ENCODE measurements around the gene RGS7. TPM values are rescaled to one million over a fixed set of nuclear protein-coding genes. Genes with fewer than 3 reads are reported as not detected.

Gene RGS7
- total and polyA plus RNA-seq, 2 of the 8 experiments (the other 6 are each of a cell fraction or from before 2014, with no cell fraction given): 1.6 to 3.0 TPM

DNA sequence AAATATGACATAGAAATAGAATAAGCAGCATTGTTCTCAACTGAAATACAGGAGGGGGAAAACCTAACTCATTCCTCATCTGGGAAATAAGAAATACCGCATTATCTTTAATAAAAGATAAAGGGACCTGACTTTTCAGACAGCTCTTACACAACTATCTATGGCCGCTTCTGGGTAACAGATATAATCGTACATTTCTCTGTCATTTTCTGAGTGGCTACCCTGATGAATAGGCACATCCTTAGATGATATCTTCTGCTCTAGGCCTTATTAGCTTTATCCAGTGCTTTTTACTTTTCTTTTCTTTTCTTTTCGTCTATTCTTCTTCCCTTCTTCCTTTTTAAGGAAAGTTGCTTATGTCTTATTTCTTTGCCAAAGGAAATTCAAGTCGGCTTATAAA, 388.1 kb downstream of the RGS7 start:
- no peaks in the 10 kb centered on the region for H3K23me2 ChIP-seq (ENCODE audit: low read depth, low read length)
- H3K23ac ChIP-seq (ENCODE audit: insufficient read length): no peak overlapping the region
- H3K79me2 ChIP-seq (ENCODE audit: control insufficient read depth in 1 of 2, insufficient read depth in 2 of 2, low read length in 2 of 2): no peaks in the 10 kb centered on the region
- H3K14ac ChIP-seq (ENCODE audit: insufficient read length): no peak overlapping the region
- no peak overlapping the region for H3K4me3 ChIP-seq (ENCODE audit: extremely low read depth in 1 of 4, insufficient read depth in 2 of 4, low read depth in 3 of 4, low read length in 4 of 4)
- H4K8ac ChIP-seq (ENCODE audit: extremely low read depth, insufficient read depth, low read length): no peak overlapping the region
- H2AFZ ChIP-seq (ENCODE audit: low read length): no peak overlapping the region
- no peak overlapping the region for H2BK20ac ChIP-seq (ENCODE audit: low read length)
- no peak overlapping the region for H4K5ac ChIP-seq (ENCODE audit: insufficient read length, low read depth, low read length)
- 96% methylated on average over 5 of the region's 5 CpGs; no CpG with 5 or more reads in 1 of the 2 experiments for WGBS, 2 experiments (ENCODE audit: extremely low coverage in 1 of 2, insufficient coverage in 1 of 2, insufficient read length in 1 of 2, insufficient replicate concordance in 2 of 2, low coverage in 1 of 2, low lambda C conversion rate in 2 of 2, missing lambda C conversion rate in 1 of 2)
- H2BK120ac ChIP-seq (replicated peaks; ENCODE audit: low read depth, low read length): no peak overlapping the region
- H3K27ac ChIP-seq (ENCODE audit: low read depth, low read length): no peak overlapping the region
- no peak overlapping the region for H2BK15ac ChIP-seq (ENCODE audit: low read length)
- H2BK12ac ChIP-seq (ENCODE audit: low read depth, low read length): no peak overlapping the region
- H3K9ac ChIP-seq (replicated peaks in 1 of 4; ENCODE audit: extremely low read depth in 1 of 4, low read depth in 3 of 4, low read length in 3 of 4): no peak overlapping the region
- H3K4ac ChIP-seq (replicated peaks; ENCODE audit: insufficient read length, low read depth, low read length): no peak overlapping the region
- H4K20me1 ChIP-seq (replicated peaks in 1 of 2; ENCODE audit: control insufficient read depth in 1 of 2, insufficient read depth in 2 of 2, low read length in 2 of 2): no peaks in the 10 kb centered on the region
- DNase-seq (ENCODE audit: low read depth in 1 of 2, low spot score in 2 of 2): no peak
- H3K4me1 ChIP-seq (replicated peaks in 1 of 4; ENCODE audit: control insufficient read depth in 3 of 4, insufficient read depth in 4 of 4, low read length in 3 of 4): peaks cover 0 to 7% (median 3%) of the 10 kb centered on the region in 4 experiments; a peak in 3 of 7 replicates
- no peaks in the 10 kb centered on the region for H3K79me1 ChIP-seq (ENCODE audit: low read depth, low read length)
- H3K9me3 ChIP-seq (ENCODE audit: insufficient read depth in 2 of 2, low read depth in 1 of 2, low read length in 1 of 2): no peaks in the 10 kb centered on the region
- H3K4me2 ChIP-seq (ENCODE audit: insufficient read depth in 1 of 2, low read depth in 2 of 2, low read length in 2 of 2): no peak overlapping the region
- ChIA-PET CTCF (ENCODE audit: partially characterized antibody) (interaction anchor here (0.6 to 2.0 kb wide), 7 partner anchors 18 to 530 kb away, joined by 3 to 8 read pairs (median 3); no protein-coding TSS in a partner anchor), POLR2A (ENCODE audit: partially characterized antibody) (no interaction called here)
- no peaks in the 10 kb centered on the region for H3K36me3 ChIP-seq (ENCODE audit: control insufficient read depth in 2 of 4, insufficient read depth in 4 of 4, low read length in 3 of 4)
- FAIRE-seq: no peak
- no peak overlapping the region for H2AK5ac ChIP-seq (ENCODE audit: low read depth, low read length)
- H3K27me3 ChIP-seq (replicated peaks in 1 of 4; ENCODE audit: control insufficient read depth in 3 of 4, extremely low read depth in 1 of 4, insufficient read depth in 3 of 4, low read length in 3 of 4): no peaks in the 10 kb centered on the region
- H3K18ac ChIP-seq (ENCODE audit: extremely low read depth, low read length): no peak overlapping the region
- H4K91ac ChIP-seq (replicated peaks; ENCODE audit: insufficient read length, low read length): no peak overlapping the region
- H3K56ac ChIP-seq (replicated peaks; ENCODE audit: insufficient read length, low read depth, low read length): no peak overlapping the region
- H2BK5ac ChIP-seq (ENCODE audit: low read depth, low read length): no peak overlapping the region
- TF ChIP-seq, protein P1, sequence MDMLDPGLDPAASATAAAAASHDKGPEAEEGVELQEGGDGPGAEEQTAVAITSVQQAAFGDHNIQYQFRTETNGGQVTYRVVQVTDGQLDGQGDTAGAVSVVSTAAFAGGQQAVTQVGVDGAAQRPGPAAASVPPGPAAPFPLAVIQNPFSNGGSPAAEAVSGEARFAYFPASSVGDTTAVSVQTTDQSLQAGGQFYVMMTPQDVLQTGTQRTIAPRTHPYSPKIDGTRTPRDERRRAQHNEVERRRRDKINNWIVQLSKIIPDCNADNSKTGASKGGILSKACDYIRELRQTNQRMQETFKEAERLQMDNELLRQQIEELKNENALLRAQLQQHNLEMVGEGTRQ (IDR thresholded peaks at IDR 0.05; ENCODE audit: low read length): no peak
- TF ChIP-seq JUND (IDR thresholded peaks at IDR 0.05; ENCODE audit: low read length) (no peak), RAD21 (IDR thresholded peaks at IDR 0.05 in 1 of 2, conservative IDR thresholded peaks at IDR 0.05 in 1 of 2; ENCODE audit: low read depth in 2 of 2, low read length in 2 of 2) (no peak), CREB1 (IDR thresholded peaks at IDR 0.05) (no peak), POU5F1 (IDR thresholded peaks at IDR 0.05; ENCODE audit: low read depth, low read length) (no peak), ASH2L (IDR thresholded peaks at IDR 0.05; ENCODE audit: low read length) (no peak), NANOG (IDR thresholded peaks at IDR 0.05; ENCODE audit: insufficient read depth, low read depth, low read length, poor library complexity, severe bottlenecking) (no peak), BACH1 (IDR thresholded peaks at IDR 0.05; ENCODE audit: low read length) (no peak), SIRT6 (IDR thresholded peaks at IDR 0.05; ENCODE audit: low read length) (no peak), EGR1 (IDR thresholded peaks at IDR 0.05; ENCODE audit: borderline replicate concordance, low read depth, low read length) (no peak), TBP (IDR thresholded peaks at IDR 0.05; ENCODE audit: low read depth, low read length) (no peak)
- TF ChIP-seq, protein P2, sequence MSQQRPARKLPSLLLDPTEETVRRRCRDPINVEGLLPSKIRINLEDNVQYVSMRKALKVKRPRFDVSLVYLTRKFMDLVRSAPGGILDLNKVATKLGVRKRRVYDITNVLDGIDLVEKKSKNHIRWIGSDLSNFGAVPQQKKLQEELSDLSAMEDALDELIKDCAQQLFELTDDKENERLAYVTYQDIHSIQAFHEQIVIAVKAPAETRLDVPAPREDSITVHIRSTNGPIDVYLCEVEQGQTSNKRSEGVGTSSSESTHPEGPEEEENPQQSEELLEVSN (IDR thresholded peaks at IDR 0.05): no peak
